ENCODE measurements around the gene TSC22D1. TPM values are rescaled to one million over a fixed set of nuclear protein-coding genes. Genes with fewer than 3 reads are reported as not detected.

TSC22D1 gene
- total RNA-seq, 4 donors from 2014 or later: 177 to 798 (median 250) TPM

GRCh38 chr13:44449999-44450821 is 125.9 kb downstream of the TSC22D1 start:
- no peaks in the 10 kb centered on the region for H3K9me3 ChIP-seq
- in situ Hi-C loops (cut with MboI; ENCODE audit: low pct_ligation_motif_present in 1 of 4, low pct_unique_long_range_greater_than_20kb in 1 of 4, low sequenced_read_pairs in 3 of 4): loop anchor here (10.0 to 25.0 kb wide), 2 partner anchors 263 to 545 kb away; no protein-coding TSS in a partner anchor
- H3K4me1 ChIP-seq: peaks cover 0 to 8% (median 0%) of the 10 kb centered on the region in 4 donors
- no peak overlapping the region for H3K4me3 ChIP-seq
- no peak for DNase-seq
- TF ChIP-seq POLR2AphosphoS5 (IDR thresholded peaks at IDR 0.05) (no peak), POLR2A (IDR thresholded peaks at IDR 0.05) (no peak), EP300 (IDR thresholded peaks at IDR 0.05; ENCODE audit: low read depth) (no peak)
- TF ChIP-seq, protein P1, sequence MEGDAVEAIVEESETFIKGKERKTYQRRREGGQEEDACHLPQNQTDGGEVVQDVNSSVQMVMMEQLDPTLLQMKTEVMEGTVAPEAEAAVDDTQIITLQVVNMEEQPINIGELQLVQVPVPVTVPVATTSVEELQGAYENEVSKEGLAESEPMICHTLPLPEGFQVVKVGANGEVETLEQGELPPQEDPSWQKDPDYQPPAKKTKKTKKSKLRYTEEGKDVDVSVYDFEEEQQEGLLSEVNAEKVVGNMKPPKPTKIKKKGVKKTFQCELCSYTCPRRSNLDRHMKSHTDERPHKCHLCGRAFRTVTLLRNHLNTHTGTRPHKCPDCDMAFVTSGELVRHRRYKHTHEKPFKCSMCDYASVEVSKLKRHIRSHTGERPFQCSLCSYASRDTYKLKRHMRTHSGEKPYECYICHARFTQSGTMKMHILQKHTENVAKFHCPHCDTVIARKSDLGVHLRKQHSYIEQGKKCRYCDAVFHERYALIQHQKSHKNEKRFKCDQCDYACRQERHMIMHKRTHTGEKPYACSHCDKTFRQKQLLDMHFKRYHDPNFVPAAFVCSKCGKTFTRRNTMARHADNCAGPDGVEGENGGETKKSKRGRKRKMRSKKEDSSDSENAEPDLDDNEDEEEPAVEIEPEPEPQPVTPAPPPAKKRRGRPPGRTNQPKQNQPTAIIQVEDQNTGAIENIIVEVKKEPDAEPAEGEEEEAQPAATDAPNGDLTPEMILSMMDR (IDR thresholded peaks at IDR 0.05): no peak
- H3K36me3 ChIP-seq: no peaks in the 10 kb centered on the region
- no peaks in the 10 kb centered on the region for H3K27me3 ChIP-seq
- WGBS, 2 donors (ENCODE audit: low coverage in 1 of 2): 64 to 87% methylated on average over 3 of the region's 3 CpGs
- no peak overlapping the region for H3K27ac ChIP-seq
- intact Hi-C loops (cut with DNase I; ENCODE audit: low total_unique reads): no loop called here

- no peaks in the 10 kb centered on the region for H3K9me3 ChIP-seq
- H3K4me1 ChIP-seq: peaks cover 0 to 8% (median 0%) of the 10 kb centered on the region in 4 donors
- in situ Hi-C loops (cut with MboI; ENCODE audit: low pct_ligation_motif_present in 1 of 4, low pct_unique_long_range_greater_than_20kb in 1 of 4, low sequenced_read_pairs in 3 of 4) (loop anchor here in 3 of 4 donors (10.0 to 25.0 kb wide), 2 partner anchors 262 to 544 kb away; no protein-coding TSS in a partner anchor), intact Hi-C loops (cut with DNase I; ENCODE audit: low total_unique reads) (no loop called here)
- 76 to 79% methylated on average over 3 of the region's 3 CpGs for WGBS, 2 donors (ENCODE audit: low coverage in 1 of 2)
- no peak overlapping the region for H3K27ac ChIP-seq
- no peaks in the 10 kb centered on the region for H3K27me3 ChIP-seq
- DNase-seq: no peak
- H3K36me3 ChIP-seq: no peaks in the 10 kb centered on the region
- TF ChIP-seq, protein P1 (IDR thresholded peaks at IDR 0.05): no peak
- TF ChIP-seq POLR2AphosphoS5 (IDR thresholded peaks at IDR 0.05): no peak
- no peak for TF ChIP-seq POLR2A (IDR thresholded peaks at IDR 0.05)
- no peak for TF ChIP-seq EP300 (IDR thresholded peaks at IDR 0.05; ENCODE audit: low read depth)
- H3K4me3 ChIP-seq: no peak overlapping the region
Observed at GRCh38 chr13:44448875-44449274, 127.3 kb downstream of the TSC22D1 start.

- in situ Hi-C loops (cut with MboI; ENCODE audit: low pct_ligation_motif_present in 1 of 4, low pct_unique_long_range_greater_than_20kb in 1 of 4, low sequenced_read_pairs in 3 of 4): loop anchor here in 3 of 4 donors (10.0 to 25.0 kb wide), 2 partner anchors 261 to 544 kb away; no protein-coding TSS in a partner anchor
- Histone ChIP-seq H3K27me3 (no peaks in the 10 kb centered on the region), H3K27ac (no peak overlapping the region), H3K4me3 (no peak overlapping the region), H3K4me1 (peaks cover 0 to 8% (median 0%) of the 10 kb centered on the region in 4 donors), H3K9me3 (no peaks in the 10 kb centered on the region), H3K36me3 (no peaks in the 10 kb centered on the region)
- WGBS, 2 donors (ENCODE audit: low coverage in 1 of 2): 43 to 52% methylated on average over 2 of the region's 2 CpGs
- TF ChIP-seq POLR2AphosphoS5 (IDR thresholded peaks at IDR 0.05) (no peak), POLR2A (IDR thresholded peaks at IDR 0.05) (no peak), EP300 (IDR thresholded peaks at IDR 0.05; ENCODE audit: low read depth) (no peak)
- TF ChIP-seq, protein P1 (IDR thresholded peaks at IDR 0.05): no peak
- DNase-seq: no peak
- intact Hi-C loops (cut with DNase I; ENCODE audit: low total_unique reads): no loop called here
Observed at GRCh38 chr13:44448373-44448772, 127.8 kb downstream of the TSC22D1 start.

- DNase-seq: no peak
- no peak overlapping the region for H3K4me3 ChIP-seq
- H3K36me3 ChIP-seq: no peaks in the 10 kb centered on the region
- H3K27ac ChIP-seq: no peak overlapping the region
- 83 to 85% methylated on average over 2 of the region's 2 CpGs for WGBS, 2 donors (ENCODE audit: low coverage in 1 of 2)
- peaks cover 0 to 8% (median 0%) of the 10 kb centered on the region in 4 donors for H3K4me1 ChIP-seq
- TF ChIP-seq, protein P1 (IDR thresholded peaks at IDR 0.05): no peak
- no peak for TF ChIP-seq POLR2A (IDR thresholded peaks at IDR 0.05)
- TF ChIP-seq POLR2AphosphoS5 (IDR thresholded peaks at IDR 0.05): no peak
- TF ChIP-seq EP300 (IDR thresholded peaks at IDR 0.05; ENCODE audit: low read depth): no peak
- intact Hi-C loops (cut with DNase I; ENCODE audit: low total_unique reads) (no loop called here), in situ Hi-C loops (cut with MboI; ENCODE audit: low pct_ligation_motif_present in 1 of 4, low pct_unique_long_range_greater_than_20kb in 1 of 4, low sequenced_read_pairs in 3 of 4) (loop anchor here in 3 of 4 donors (10.0 to 25.0 kb wide), 2 partner anchors 261 to 543 kb away; no protein-coding TSS in a partner anchor)
- no peaks in the 10 kb centered on the region for H3K27me3 ChIP-seq
- no peaks in the 10 kb centered on the region for H3K9me3 ChIP-seq
Observed at GRCh38 chr13:44447783-44448321, 128.3 kb downstream of the TSC22D1 start.

All from transverse colon (tissue), 4 donors.